ENCODE data around the gene FAM107A. TPM values are rescaled to one million over a fixed set of nuclear protein-coding genes. Genes with fewer than 3 reads are reported as not detected.

Gene FAM107A
- total and polyA plus RNA-seq, 9 of the 15 experiments (the other 6 are each of a cell fraction or from before 2014, with no cell fraction given) = 0.07 TPM; not detected in 8

Other genes with a start within 250 kb of the FAM107A start
- gene PXK, start 244.5 kb downstream of the FAM107A start, total RNA-seq (2014; rRNA removed) = 11.3 and 12.4 TPM in 2 replicates
- 12.9 and 15.3 TPM in 2 replicates for gene PXK, start 244.5 kb downstream of the FAM107A start, total RNA-seq (2014; rRNA removed; fragmentation: Illumina TruSeq; extraction: Trizol)
- 9.7 and 10.0 TPM in 2 replicates for gene PXK, start 244.5 kb downstream of the FAM107A start, total RNA-seq (2015; rRNA removed; fragmentation: Illumina TruSeq; extraction: Trizol)
- 10.8 and 14.0 TPM in 2 replicates for gene PXK, start 244.5 kb downstream of the FAM107A start, total RNA-seq (2021)
- 10.6 and 11.1 TPM in 2 replicates for gene PXK, start 244.5 kb downstream of the FAM107A start, polyA plus RNA-seq (2011; rRNA removed)
- 15.3 and 19.9 TPM in 2 replicates for gene PXK, start 244.5 kb downstream of the FAM107A start, polyA plus RNA-seq (2014; fragmentation: Illumina TruSeq; extraction: Trizol)
- 1 to 10 TPM; 3.3 to 4.8 TPM for gene PXK, start 244.5 kb downstream of the FAM107A start, polyA plus RNA-seq (2014; fragmentation: Nextera tagmentation; extraction: Ambion mirVana)
- 12.7 and 14.5 TPM in 2 replicates for gene PXK, start 244.5 kb downstream of the FAM107A start, polyA plus RNA-seq (2014; rRNA removed)
- 57.7 and 123 TPM in 2 replicates for gene PDHB, start 143.6 kb downstream of the FAM107A start, total RNA-seq (2014; rRNA removed)
- 66.0 and 71.2 TPM in 2 replicates for gene PDHB, start 143.6 kb downstream of the FAM107A start, total RNA-seq (2014; rRNA removed; fragmentation: Illumina TruSeq; extraction: Trizol)
- gene PDHB, start 143.6 kb downstream of the FAM107A start, total RNA-seq (2015; rRNA removed; fragmentation: Illumina TruSeq; extraction: Trizol) = 55.6 and 58.6 TPM in 2 replicates
- gene PDHB, start 143.6 kb downstream of the FAM107A start, total RNA-seq (2021) = 50.9 and 51.2 TPM in 2 replicates
- 68.6 and 85.2 TPM in 2 replicates for gene PDHB, start 143.6 kb downstream of the FAM107A start, polyA plus RNA-seq (2011; rRNA removed)
- 54.3 and 58.0 TPM in 2 replicates for gene PDHB, start 143.6 kb downstream of the FAM107A start, polyA plus RNA-seq (2014; fragmentation: Illumina TruSeq; extraction: Trizol)
- 100 to 1,000 TPM; 166 to 178 TPM for gene PDHB, start 143.6 kb downstream of the FAM107A start, polyA plus RNA-seq (2014; fragmentation: Nextera tagmentation; extraction: Ambion mirVana)
- gene PDHB, start 143.6 kb downstream of the FAM107A start, polyA plus RNA-seq (2014; rRNA removed) = 90.0 and 131 TPM in 2 replicates
- 2.1 and 4.4 TPM in 2 replicates for gene KCTD6, start 85.3 kb downstream of the FAM107A start, total RNA-seq (2014; rRNA removed)
- gene KCTD6, start 85.3 kb downstream of the FAM107A start, total RNA-seq (2014; rRNA removed; fragmentation: Illumina TruSeq; extraction: Trizol) = 3.7 and 5.1 TPM in 2 replicates
- gene KCTD6, start 85.3 kb downstream of the FAM107A start, total RNA-seq (2015; rRNA removed; fragmentation: Illumina TruSeq; extraction: Trizol) = 5.2 and 5.3 TPM in 2 replicates
- 3.0 and 3.5 TPM in 2 replicates for gene KCTD6, start 85.3 kb downstream of the FAM107A start, total RNA-seq (2021)
- 5.0 and 5.1 TPM in 2 replicates for gene KCTD6, start 85.3 kb downstream of the FAM107A start, polyA plus RNA-seq (2011; rRNA removed)
- 4.2 and 5.9 TPM in 2 replicates for gene KCTD6, start 85.3 kb downstream of the FAM107A start, polyA plus RNA-seq (2014; fragmentation: Illumina TruSeq; extraction: Trizol)
- gene KCTD6, start 85.3 kb downstream of the FAM107A start, polyA plus RNA-seq (2014; fragmentation: Nextera tagmentation; extraction: Ambion mirVana) = 1 to 10 TPM; 4.0 to 4.5 TPM
- gene KCTD6, start 85.3 kb downstream of the FAM107A start, polyA plus RNA-seq (2014; rRNA removed) = 3.9 and 5.3 TPM in 2 replicates
- gene ACOX2, start 40.2 kb downstream of the FAM107A start, total RNA-seq (2014; rRNA removed) = not detected in 2 replicates
- not detected in 2 replicates for gene ACOX2, start 40.2 kb downstream of the FAM107A start, total RNA-seq (2014; rRNA removed; fragmentation: Illumina TruSeq; extraction: Trizol)
- not detected in 2 replicates for gene ACOX2, start 40.2 kb downstream of the FAM107A start, total RNA-seq (2015; rRNA removed; fragmentation: Illumina TruSeq; extraction: Trizol)
- not detected in 2 replicates for gene ACOX2, start 40.2 kb downstream of the FAM107A start, total RNA-seq (2021)
- gene ACOX2, start 40.2 kb downstream of the FAM107A start, polyA plus RNA-seq (2011; rRNA removed) = not detected in 2 replicates
- not detected in 2 replicates for gene ACOX2, start 40.2 kb downstream of the FAM107A start, polyA plus RNA-seq (2014; fragmentation: Illumina TruSeq; extraction: Trizol)
- under 1 TPM in 1 of 2 experiments, not detected in 1; 0.15 TPM for gene ACOX2, start 40.2 kb downstream of the FAM107A start, polyA plus RNA-seq (2014; fragmentation: Nextera tagmentation; extraction: Ambion mirVana)
- not detected in 2 replicates for gene ACOX2, start 40.2 kb downstream of the FAM107A start, polyA plus RNA-seq (2014; rRNA removed)
- not detected in 2 replicates for gene FAM3D, start 89.4 kb upstream of the FAM107A start, total RNA-seq (2014; rRNA removed)
- not detected in 2 replicates for gene FAM3D, start 89.4 kb upstream of the FAM107A start, total RNA-seq (2014; rRNA removed; fragmentation: Illumina TruSeq; extraction: Trizol)
- gene FAM3D, start 89.4 kb upstream of the FAM107A start, total RNA-seq (2015; rRNA removed; fragmentation: Illumina TruSeq; extraction: Trizol) = not detected in 2 replicates
- 0.49 TPM in 1 of 2 replicates, not detected in the other for gene FAM3D, start 89.4 kb upstream of the FAM107A start, total RNA-seq (2021)
- gene FAM3D, start 89.4 kb upstream of the FAM107A start, polyA plus RNA-seq (2011; rRNA removed) = 0.16 TPM in 1 of 2 replicates, not detected in the other
- not detected in 2 replicates for gene FAM3D, start 89.4 kb upstream of the FAM107A start, polyA plus RNA-seq (2014; fragmentation: Illumina TruSeq; extraction: Trizol)
- not detected for gene FAM3D, start 89.4 kb upstream of the FAM107A start, polyA plus RNA-seq (2014; fragmentation: Nextera tagmentation; extraction: Ambion mirVana)
- gene FAM3D, start 89.4 kb upstream of the FAM107A start, polyA plus RNA-seq (2014; rRNA removed) = 0.43 TPM in 1 of 2 replicates, not detected in the other